ENCODE measurements around the gene UTF1. TPM values are rescaled to one million over a fixed set of nuclear protein-coding genes. Genes with fewer than 3 reads are reported as not detected.

UTF1 gene
- polyA plus RNA-seq, 1 donor: not detected

- no peaks in the 10 kb centered on the region for H3K9me3 ChIP-seq (ENCODE audit: control insufficient read depth, low read depth, low read length)
Observed at GRCh38 chr10:133266056-133266795, 36.2 kb downstream of the UTF1 start.

GRCh38 chr10:133267293-133267692 is 37.3 kb downstream of the UTF1 start:
- Histone ChIP-seq H3K9me3 (ENCODE audit: control insufficient read depth, low read depth, low read length) (no peaks in the 10 kb centered on the region), H3K4me1 (ENCODE audit: control insufficient read depth, insufficient read depth, low read length) (peaks cover 8% of the 10 kb centered on the region), H3K27me3 (ENCODE audit: control insufficient read depth, insufficient read depth, low read length) (peaks cover 3% of the 10 kb centered on the region), H3K27ac (ENCODE audit: low read length) (no peak overlapping the region), H3K36me3 (ENCODE audit: control insufficient read depth, insufficient read depth, low read length) (no peaks in the 10 kb centered on the region), H3K4me3 (ENCODE audit: low read length) (no peak overlapping the region)
- WGBS (ENCODE audit: insufficient coverage, low lambda C conversion rate): no CpG with 5 or more reads among the region's 14 CpGs
- DNase-seq: no peak

More at GRCh38 chr10:133266056-133266795, 36.2 kb downstream of the UTF1 start:
- Histone ChIP-seq H3K27ac (ENCODE audit: low read length) (no peak overlapping the region), H3K4me1 (ENCODE audit: control insufficient read depth, insufficient read depth, low read length) (peaks cover 11% of the 10 kb centered on the region), H3K4me3 (ENCODE audit: low read length) (no peak overlapping the region), H3K27me3 (ENCODE audit: control insufficient read depth, insufficient read depth, low read length) (peaks cover 3% of the 10 kb centered on the region), H3K36me3 (ENCODE audit: control insufficient read depth, insufficient read depth, low read length) (no peaks in the 10 kb centered on the region)
- no CpG with 5 or more reads among the region's 21 CpGs for WGBS (ENCODE audit: insufficient coverage, low lambda C conversion rate)
- no peak for DNase-seq

DNA sequence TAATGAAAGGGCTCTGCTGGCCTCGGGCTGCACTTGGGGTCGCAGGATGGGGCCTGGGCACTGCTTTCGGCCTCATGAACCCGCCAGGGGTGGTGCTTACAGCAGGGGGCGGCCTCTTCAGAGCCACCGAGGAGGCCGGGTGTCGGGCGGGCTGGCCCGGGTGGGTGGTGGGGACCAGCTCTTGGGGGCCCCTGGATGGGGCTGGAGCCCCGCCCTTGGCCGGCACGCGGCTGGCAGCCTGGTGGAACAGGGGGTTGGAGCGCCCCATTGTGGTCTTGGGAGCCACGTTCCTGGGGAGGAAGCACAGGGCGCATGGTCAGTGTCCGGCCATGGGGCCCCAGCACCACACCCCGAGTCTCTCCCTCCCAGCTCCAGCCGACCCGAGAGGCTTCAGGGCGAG is 37.8 kb downstream of the UTF1 start:
- no peaks in the 10 kb centered on the region for H3K36me3 ChIP-seq (ENCODE audit: control insufficient read depth, insufficient read depth, low read length)
- no peak for DNase-seq
- no CpG with 5 or more reads among the region's 22 CpGs for whole genome bisulfite sequencing (ENCODE audit: insufficient coverage, low lambda C conversion rate)
- no peaks in the 10 kb centered on the region for H3K9me3 ChIP-seq (ENCODE audit: control insufficient read depth, low read depth, low read length)
- H3K27me3 ChIP-seq (ENCODE audit: control insufficient read depth, insufficient read depth, low read length): peaks cover 1% of the 10 kb centered on the region
- H3K4me1 ChIP-seq (ENCODE audit: control insufficient read depth, insufficient read depth, low read length): peaks cover 3% of the 10 kb centered on the region
- no peak overlapping the region for H3K4me3 ChIP-seq (ENCODE audit: low read length)
- H3K27ac ChIP-seq (ENCODE audit: low read length): no peak overlapping the region

DNA sequence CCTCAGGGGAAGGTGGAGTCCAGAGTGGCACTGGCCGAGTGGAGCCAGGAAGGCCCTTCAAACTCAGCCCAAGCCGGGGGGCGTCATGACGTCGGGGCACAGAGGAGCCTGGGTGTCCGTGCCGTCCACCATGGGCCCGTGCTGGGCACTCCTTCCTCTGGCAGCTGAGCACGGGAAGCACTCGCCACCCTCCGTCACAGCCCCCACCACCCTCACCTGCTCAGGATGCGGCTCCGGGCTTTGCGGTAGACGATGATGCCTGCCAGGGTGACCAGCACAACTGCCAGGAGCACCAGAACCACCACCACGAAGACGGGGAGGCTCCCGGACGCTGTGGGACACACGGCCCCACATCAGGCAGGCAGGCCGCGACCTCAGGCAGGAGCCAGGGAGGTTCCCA is 38.5 kb downstream of the UTF1 start:
- DNase-seq: no peak
- no peaks in the 10 kb centered on the region for H3K36me3 ChIP-seq (ENCODE audit: control insufficient read depth, insufficient read depth, low read length)
- H3K9me3 ChIP-seq (ENCODE audit: control insufficient read depth, low read depth, low read length): no peaks in the 10 kb centered on the region
- no peak overlapping the region for H3K27ac ChIP-seq (ENCODE audit: low read length)
- H3K4me3 ChIP-seq (ENCODE audit: low read length): no peak overlapping the region
- WGBS (ENCODE audit: insufficient coverage, low lambda C conversion rate): no CpG with 5 or more reads among the region's 22 CpGs
- H3K4me1 ChIP-seq (ENCODE audit: control insufficient read depth, insufficient read depth, low read length): no peaks in the 10 kb centered on the region
- H3K27me3 ChIP-seq (ENCODE audit: control insufficient read depth, insufficient read depth, low read length): no peaks in the 10 kb centered on the region

GRCh38 chr10:133269367-133269766 is 39.4 kb downstream of the UTF1 start:
- no peak for DNase-seq
- no peak overlapping the region for H3K4me3 ChIP-seq (ENCODE audit: low read length)
- H3K9me3 ChIP-seq (ENCODE audit: control insufficient read depth, low read depth, low read length): no peaks in the 10 kb centered on the region
- H3K27me3 ChIP-seq (ENCODE audit: control insufficient read depth, insufficient read depth, low read length): no peaks in the 10 kb centered on the region
- WGBS (ENCODE audit: insufficient coverage, low lambda C conversion rate): no CpG with 5 or more reads among the region's 26 CpGs
- no peaks in the 10 kb centered on the region for H3K4me1 ChIP-seq (ENCODE audit: control insufficient read depth, insufficient read depth, low read length)
- no peak overlapping the region for H3K27ac ChIP-seq (ENCODE audit: low read length)
- no peaks in the 10 kb centered on the region for H3K36me3 ChIP-seq (ENCODE audit: control insufficient read depth, insufficient read depth, low read length)

GRCh38 chr10:133270204-133270603 is 40.2 kb downstream of the UTF1 start:
- H3K4me1 ChIP-seq (ENCODE audit: control insufficient read depth, insufficient read depth, low read length): peaks cover 4% of the 10 kb centered on the region
- no peak overlapping the region for H3K27ac ChIP-seq (ENCODE audit: low read length)
- peaks cover 8% of the 10 kb centered on the region for H3K27me3 ChIP-seq (ENCODE audit: control insufficient read depth, insufficient read depth, low read length)
- DNase-seq: no peak
- H3K4me3 ChIP-seq (ENCODE audit: low read length): no peak overlapping the region
- no peaks in the 10 kb centered on the region for H3K9me3 ChIP-seq (ENCODE audit: control insufficient read depth, low read depth, low read length)
- no peaks in the 10 kb centered on the region for H3K36me3 ChIP-seq (ENCODE audit: control insufficient read depth, insufficient read depth, low read length)
- WGBS (ENCODE audit: insufficient coverage, low lambda C conversion rate): no CpG with 5 or more reads among the region's 20 CpGs

GRCh38 chr10:133270773-133271297 is 40.8 kb downstream of the UTF1 start:
- Histone ChIP-seq H3K4me1 (ENCODE audit: control insufficient read depth, insufficient read depth, low read length) (peaks cover 10% of the 10 kb centered on the region), H3K9me3 (ENCODE audit: control insufficient read depth, low read depth, low read length) (no peaks in the 10 kb centered on the region), H3K27ac (ENCODE audit: low read length) (no peak overlapping the region), H3K36me3 (ENCODE audit: control insufficient read depth, insufficient read depth, low read length) (no peaks in the 10 kb centered on the region), H3K4me3 (ENCODE audit: low read length) (no peak overlapping the region), H3K27me3 (ENCODE audit: control insufficient read depth, insufficient read depth, low read length) (peaks cover 14% of the 10 kb centered on the region)
- no CpG with 5 or more reads among the region's 19 CpGs for WGBS (ENCODE audit: insufficient coverage, low lambda C conversion rate)
- no peak for DNase-seq

DNA sequence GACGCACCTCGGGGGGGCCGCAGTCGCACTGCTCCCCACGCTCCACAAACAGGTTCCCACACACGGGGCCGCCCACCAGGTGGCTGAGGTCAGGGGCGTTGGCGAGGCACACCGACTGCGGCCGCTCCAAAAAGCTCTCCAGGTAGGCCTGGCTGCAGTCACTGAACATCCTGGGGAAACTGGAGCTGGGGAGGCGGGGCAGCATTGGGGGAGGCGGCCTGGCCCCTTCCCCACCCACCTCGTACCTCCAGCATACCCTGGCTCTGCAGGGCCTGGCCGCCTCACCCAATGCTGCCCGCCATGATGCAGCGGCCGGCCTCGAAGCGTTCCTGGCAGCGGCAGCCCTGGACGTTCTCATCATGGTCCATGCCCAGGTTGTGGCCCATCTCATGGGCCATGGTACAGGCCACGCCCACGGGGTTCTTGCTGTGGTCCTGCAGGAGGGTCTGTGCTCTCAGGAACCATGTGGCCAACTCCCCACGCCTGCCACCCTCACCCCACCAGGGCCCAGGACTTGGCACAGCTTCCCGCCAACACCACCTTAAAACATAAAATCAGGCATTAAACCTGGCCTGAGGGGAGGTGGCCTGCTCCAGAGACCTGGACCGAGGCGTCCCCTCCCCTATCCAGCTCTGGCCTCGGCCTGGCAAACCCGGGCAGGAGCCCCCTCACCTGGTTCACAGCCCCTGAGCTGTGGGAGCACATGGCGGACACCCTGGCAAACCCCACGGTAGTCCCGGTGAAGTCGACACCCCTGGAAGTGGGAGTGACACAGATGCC is 41.7 kb downstream of the UTF1 start:
- no peaks in the 10 kb centered on the region for H3K36me3 ChIP-seq (ENCODE audit: control insufficient read depth, insufficient read depth, low read length)
- no peak overlapping the region for H3K4me3 ChIP-seq (ENCODE audit: low read length)
- WGBS (ENCODE audit: insufficient coverage, low lambda C conversion rate): no CpG with 5 or more reads among the region's 35 CpGs
- no peaks in the 10 kb centered on the region for H3K9me3 ChIP-seq (ENCODE audit: control insufficient read depth, low read depth, low read length)
- peaks cover 20% of the 10 kb centered on the region for H3K27me3 ChIP-seq (ENCODE audit: control insufficient read depth, insufficient read depth, low read length)
- no peak for DNase-seq
- H3K4me1 ChIP-seq (ENCODE audit: control insufficient read depth, insufficient read depth, low read length): peaks cover 13% of the 10 kb centered on the region
- no peak overlapping the region for H3K27ac ChIP-seq (ENCODE audit: low read length)

DNA sequence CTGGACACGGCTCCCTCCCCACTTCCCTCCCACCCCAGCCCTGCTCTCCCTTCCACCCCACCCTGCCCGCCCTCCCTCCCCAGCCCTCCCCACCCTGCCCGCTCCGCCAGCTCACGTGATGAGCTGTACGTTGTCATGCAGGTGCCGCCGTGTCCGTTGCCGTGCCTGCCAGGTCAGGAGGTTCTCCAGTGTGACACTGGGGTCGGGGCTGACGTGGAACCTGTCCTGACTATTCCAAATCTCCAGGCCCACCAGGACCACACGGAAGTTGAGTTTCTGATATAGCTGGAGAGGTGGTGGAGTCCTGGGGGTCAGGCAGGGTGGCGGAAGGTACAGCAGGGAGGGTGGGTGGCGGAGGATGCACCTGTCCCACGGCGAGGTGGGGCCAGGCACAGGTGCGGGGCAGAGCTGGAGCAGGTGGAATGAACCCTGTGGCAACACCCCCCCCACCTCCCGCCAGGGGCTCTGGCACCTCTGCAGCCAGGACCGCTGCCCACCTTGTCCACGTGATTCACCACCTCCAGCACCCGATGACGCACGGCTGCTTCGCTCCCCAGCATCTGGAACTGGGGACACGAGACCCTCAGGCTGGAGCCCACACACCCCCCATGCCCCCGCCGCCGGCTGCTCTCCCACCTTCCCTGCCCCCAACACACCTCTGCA is 42.4 kb downstream of the UTF1 start:
- DNase-seq: no peak
- no peaks in the 10 kb centered on the region for H3K9me3 ChIP-seq (ENCODE audit: control insufficient read depth, low read depth, low read length)
- peaks cover 19% of the 10 kb centered on the region for H3K4me1 ChIP-seq (ENCODE audit: control insufficient read depth, insufficient read depth, low read length)
- H3K27me3 ChIP-seq (ENCODE audit: control insufficient read depth, insufficient read depth, low read length): peaks cover 24% of the 10 kb centered on the region
- no peak overlapping the region for H3K4me3 ChIP-seq (ENCODE audit: low read length)
- no peak overlapping the region for H3K27ac ChIP-seq (ENCODE audit: low read length)
- H3K36me3 ChIP-seq (ENCODE audit: control insufficient read depth, insufficient read depth, low read length): no peaks in the 10 kb centered on the region
- no CpG with 5 or more reads among the region's 29 CpGs for WGBS (ENCODE audit: insufficient coverage, low lambda C conversion rate)

DNA sequence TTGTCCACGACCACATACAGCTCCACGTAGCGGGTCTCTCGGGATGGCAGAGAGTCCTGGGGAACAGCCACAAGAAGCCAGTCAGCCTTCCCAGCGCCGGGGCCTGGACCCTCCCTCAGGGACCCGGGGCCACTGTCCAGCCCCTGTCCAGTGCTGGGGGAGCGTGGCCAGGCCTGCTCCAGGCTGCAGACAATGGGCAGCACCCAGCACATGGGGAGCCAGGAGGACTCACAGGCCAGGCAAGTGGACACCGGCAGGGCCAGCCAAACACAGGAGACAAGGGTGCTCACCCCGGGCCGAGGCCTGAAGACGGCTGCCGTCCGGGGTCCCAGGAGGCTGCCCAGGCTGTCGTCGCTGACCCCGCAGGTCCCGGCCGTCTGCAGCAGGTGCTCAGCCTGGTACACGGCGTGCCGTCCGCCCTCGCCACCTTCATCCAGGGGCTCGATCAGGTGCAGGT is 43.0 kb downstream of the UTF1 start:
- Histone ChIP-seq H3K27me3 (ENCODE audit: control insufficient read depth, insufficient read depth, low read length) (peaks cover 24% of the 10 kb centered on the region), H3K27ac (ENCODE audit: low read length) (no peak overlapping the region), H3K4me3 (ENCODE audit: low read length) (no peak overlapping the region), H3K36me3 (ENCODE audit: control insufficient read depth, insufficient read depth, low read length) (no peaks in the 10 kb centered on the region), H3K9me3 (ENCODE audit: control insufficient read depth, low read depth, low read length) (no peaks in the 10 kb centered on the region), H3K4me1 (ENCODE audit: control insufficient read depth, insufficient read depth, low read length) (peaks cover 25% of the 10 kb centered on the region)
- no peak for DNase-seq
- no CpG with 5 or more reads among the region's 25 CpGs for WGBS (ENCODE audit: insufficient coverage, low lambda C conversion rate)
